Measurements from ENCODE around the gene IREB2.

- TF ChIP-seq CTCF (conservative IDR thresholded peaks at IDR 0.05 in 1 of 2, IDR thresholded peaks at IDR 0.05 in 1 of 2; ENCODE audit: extremely low read depth in 1 of 2, insufficient read depth in 1 of 2, low read depth in 1 of 2, low read length in 2 of 2) (no peak), EZH2 (IDR thresholded peaks at IDR 0.05; ENCODE audit: borderline replicate concordance, low read length) (no peak)
These were observed 17.0 kb downstream of the IREB2 start for GRCh38 chr15:78454992-78455391.

Measured in mammary epithelial cell (primary cell).